ENCODE data around the gene CSH2.

The CSH2 gene

DNA sequence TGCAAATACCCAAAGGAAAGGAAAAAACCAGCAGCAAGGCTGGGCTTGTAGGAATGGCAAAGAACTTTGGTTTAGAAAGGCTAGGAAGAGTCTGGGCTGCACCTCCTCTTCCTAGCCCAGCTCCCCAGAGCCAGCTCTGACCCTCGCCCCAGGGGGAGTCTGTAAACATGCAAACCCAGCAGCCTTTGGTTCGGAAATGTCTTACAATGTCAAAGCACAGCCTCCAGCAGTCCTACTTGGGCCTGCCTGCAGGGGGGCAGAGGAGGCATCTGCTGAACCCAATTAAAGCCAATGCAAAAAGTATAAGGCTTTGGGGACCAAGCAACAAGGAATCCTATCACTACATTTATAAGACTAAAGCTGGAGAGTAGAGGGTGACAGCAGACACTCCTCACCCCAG, 41.0 kb downstream of the CSH2 start:
- H3K27ac ChIP-seq (ENCODE audit: extremely low read depth, low read depth, low read length) = no peak overlapping the region
- TF ChIP-seq ZNF391 (tag by site-specific recombination; IDR thresholded peaks at IDR 0.05; ENCODE audit: borderline replicate concordance, low read depth) (no peak), ZFP3 (tag by site-specific recombination; IDR thresholded peaks at IDR 0.05; ENCODE audit: low read depth) (no peak), GLI2 (tag by site-specific recombination; IDR thresholded peaks at IDR 0.05; ENCODE audit: borderline replicate concordance, low read depth) (no peak), ZEB2 (tag by site-specific recombination; IDR thresholded peaks at IDR 0.05) (no peak), ZNF677 (tag by site-specific recombination; IDR thresholded peaks at IDR 0.05) (no peak), ZNF274 (IDR thresholded peaks at IDR 0.05; ENCODE audit: low read length) (no peak), ZNF274 (tag by site-specific recombination; IDR thresholded peaks at IDR 0.05; ENCODE audit: borderline replicate concordance) (no peak), SP2 (tag by site-specific recombination; IDR thresholded peaks at IDR 0.05) (no peak), REPIN1 (tag by site-specific recombination; IDR thresholded peaks at IDR 0.05; ENCODE audit: low read depth) (no peak), SCRT2 (tag by site-specific recombination; IDR thresholded peaks at IDR 0.05) (no peak)
- no peaks in the 10 kb centered on the region for H3K4me1 ChIP-seq (ENCODE audit: control insufficient read depth, insufficient read depth, low read length)
- H3K36me3 ChIP-seq (ENCODE audit: control insufficient read depth in 2 of 2, insufficient read depth in 1 of 2, low read length in 2 of 2) = peaks cover 49 to 90% of the 10 kb centered on the region in 2 experiments
- POLR2A ChIA-PET = interaction anchor here (1.0 to 7.2 kb wide), 4 partner anchors 7 to 59 kb away, joined by 3 to 65 read pairs (median 4); partner anchors contain the start of genes CCDC47, DDX42 and SMARCD2
- CTCF ChIA-PET = interaction anchor here (0.5 to 1.5 kb wide), 3 partner anchors 9 to 390 kb away, joined by 4 to 6 read pairs (median 5); no protein-coding TSS in a partner anchor
- no peaks in the 10 kb centered on the region for H3K9me3 ChIP-seq (ENCODE audit: control insufficient read depth, insufficient read depth, low read depth, low read length)
- H3K4me3 ChIP-seq (ENCODE audit: low read depth, low read length) = no peak overlapping the region

DNA sequence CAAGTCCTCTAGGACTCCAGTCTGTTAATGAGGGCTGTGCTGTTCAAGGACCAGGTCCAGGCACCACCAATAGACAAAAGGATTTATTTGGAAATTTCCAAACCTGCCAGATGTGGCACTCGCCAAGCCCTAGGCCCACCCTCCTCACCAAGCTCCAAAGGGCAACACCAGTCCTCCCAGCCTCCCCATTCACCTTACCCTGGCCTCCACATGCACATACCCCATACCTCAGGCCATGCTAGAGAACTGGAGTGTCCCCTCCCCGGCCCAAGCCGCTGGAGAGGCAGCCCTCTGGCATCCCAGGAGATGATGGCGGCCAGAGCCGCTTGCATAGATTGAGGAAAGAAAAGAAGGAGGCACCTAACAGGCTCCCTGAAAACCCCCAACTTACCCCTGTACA, 41.5 kb downstream of the CSH2 start:
- TF ChIP-seq ZSCAN30 (tag by site-specific recombination; IDR thresholded peaks at IDR 0.05) = no peak
- TF ChIP-seq ZNF266 (tag by site-specific recombination; IDR thresholded peaks at IDR 0.05; ENCODE audit: low read depth) = no peak
- no peak for TF ChIP-seq ZNF140 (tag by site-specific recombination; IDR thresholded peaks at IDR 0.05)
- no peak for TF ChIP-seq ZNF292 (tag by site-specific recombination; IDR thresholded peaks at IDR 0.05; ENCODE audit: borderline replicate concordance, low read depth)
- no peak for TF ChIP-seq MZF1 (tag by site-specific recombination; IDR thresholded peaks at IDR 0.05; ENCODE audit: borderline replicate concordance)
- no peak for TF ChIP-seq ZNF626 (tag by site-specific recombination; IDR thresholded peaks at IDR 0.05)
- no peak for TF ChIP-seq HOXD13 (CRISPR knock-in tag; IDR thresholded peaks at IDR 0.05; ENCODE audit: borderline replicate concordance)
- no peak for TF ChIP-seq ZNF600 (tag by site-specific recombination; IDR thresholded peaks at IDR 0.05)
- no peak for TF ChIP-seq ZNF501 (tag by site-specific recombination; IDR thresholded peaks at IDR 0.05)
- TF ChIP-seq, protein P1, sequence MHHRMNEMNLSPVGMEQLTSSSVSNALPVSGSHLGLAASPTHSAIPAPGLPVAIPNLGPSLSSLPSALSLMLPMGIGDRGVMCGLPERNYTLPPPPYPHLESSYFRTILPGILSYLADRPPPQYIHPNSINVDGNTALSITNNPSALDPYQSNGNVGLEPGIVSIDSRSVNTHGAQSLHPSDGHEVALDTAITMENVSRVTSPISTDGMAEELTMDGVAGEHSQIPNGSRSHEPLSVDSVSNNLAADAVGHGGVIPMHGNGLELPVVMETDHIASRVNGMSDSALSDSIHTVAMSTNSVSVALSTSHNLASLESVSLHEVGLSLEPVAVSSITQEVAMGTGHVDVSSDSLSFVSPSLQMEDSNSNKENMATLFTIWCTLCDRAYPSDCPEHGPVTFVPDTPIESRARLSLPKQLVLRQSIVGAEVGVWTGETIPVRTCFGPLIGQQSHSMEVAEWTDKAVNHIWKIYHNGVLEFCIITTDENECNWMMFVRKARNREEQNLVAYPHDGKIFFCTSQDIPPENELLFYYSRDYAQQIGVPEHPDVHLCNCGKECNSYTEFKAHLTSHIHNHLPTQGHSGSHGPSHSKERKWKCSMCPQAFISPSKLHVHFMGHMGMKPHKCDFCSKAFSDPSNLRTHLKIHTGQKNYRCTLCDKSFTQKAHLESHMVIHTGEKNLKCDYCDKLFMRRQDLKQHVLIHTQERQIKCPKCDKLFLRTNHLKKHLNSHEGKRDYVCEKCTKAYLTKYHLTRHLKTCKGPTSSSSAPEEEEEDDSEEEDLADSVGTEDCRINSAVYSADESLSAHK (tag by site-specific recombination; IDR thresholded peaks at IDR 0.05) = no peak
- no peak for TF ChIP-seq ZNF335 (tag by site-specific recombination; conservative IDR thresholded peaks at IDR 0.05)
- TF ChIP-seq ZNF768 (tag by site-specific recombination; IDR thresholded peaks at IDR 0.05) = no peak
- TF ChIP-seq MEIS1 (CRISPR knock-in tag; IDR thresholded peaks at IDR 0.05; ENCODE audit: borderline replicate concordance) = no peak
- no peak for TF ChIP-seq ZBTB20 (tag by site-specific recombination; IDR thresholded peaks at IDR 0.05)
- no peak for TF ChIP-seq ZSCAN23 (tag by site-specific recombination; IDR thresholded peaks at IDR 0.05)
- no peak for TF ChIP-seq SETDB1 (IDR thresholded peaks at IDR 0.05; ENCODE audit: insufficient read length, low read length)
- TF ChIP-seq ZSCAN16 (tag by site-specific recombination; IDR thresholded peaks at IDR 0.05) = no peak
- Histone ChIP-seq H3K4me1 (ENCODE audit: control insufficient read depth, insufficient read depth, low read length) (no peaks in the 10 kb centered on the region), H3K27ac (ENCODE audit: extremely low read depth, low read depth, low read length) (no peak overlapping the region), H3K9me3 (ENCODE audit: control insufficient read depth, insufficient read depth, low read depth, low read length) (no peaks in the 10 kb centered on the region), H3K36me3 (ENCODE audit: control insufficient read depth in 2 of 2, insufficient read depth in 1 of 2, low read length in 2 of 2) (peaks cover 49 to 86% of the 10 kb centered on the region in 2 experiments), H3K4me3 (ENCODE audit: low read depth, low read length) (no peak overlapping the region)
- ChIA-PET CTCF (interaction anchor here (0.6 to 1.5 kb wide), 3 partner anchors 10 to 638 kb away, joined by 3 to 5 read pairs (median 4); no protein-coding TSS in a partner anchor), POLR2A (interaction anchor here (0.9 to 7.2 kb wide), 5 partner anchors 7 to 58 kb away, joined by 3 to 65 read pairs (median 4); partner anchors contain the start of genes CCDC47, DDX42 and SMARCD2)

Measured in HEK293 (cell line).